GM23248 (cell line): ENCODE results near the gene FNDC11.

Experiments
- EZH2 ChIP-seq: fragments of 200-600 bp; sonication (generic); IDR thresholded peaks from 2 replicates; pipeline ENCODE4 v1.6.1; 2018; ENCODE audit warnings: antibody characterized with exemption, mild to moderate bottlenecking; ENCODE audit not compliant: insufficient read depth, poor library complexity, severe bottlenecking
- EZH2phosphoT487 ChIP-seq: fragments of 200-600 bp; sonication (generic); IDR thresholded peaks from 2 replicates; pipeline ENCODE4 v1.6.1; 2018; ENCODE audit warnings: antibody characterized with exemption, moderate library complexity, mild to moderate bottlenecking, low read depth; ENCODE audit not compliant: insufficient read depth

- no peak for TF ChIP-seq EZH2
- TF ChIP-seq EZH2phosphoT487, result no peak
These were observed 23.8 kb upstream of the FNDC11 start for GRCh38 chr20:63529861-63530787.
